Endodermal cell (in vitro differentiated cells): ENCODE data around the gene ZBTB45. TPM values are rescaled to one million over a fixed set of nuclear protein-coding genes. Genes with fewer than 3 reads are reported as not detected.

ENCODE experiments used
- DNase-seq: peaks from one replicate; pipeline ENCODE4 v3.0.0-alpha.2; 2017
- H3K27ac ChIP-seq: 2 replicates; pipeline ENCODE4 v1.5.1; 2013; ENCODE audit warnings: mild to moderate bottlenecking, low read depth, low read length, moderate library complexity
- H3K27me3 ChIP-seq: 2 replicates; pipeline ENCODE4 v1.6.1; 2013; ENCODE audit warnings: mild to moderate bottlenecking, low read length, moderate library complexity; ENCODE audit not compliant: insufficient read depth, control insufficient read depth, poor library complexity, severe bottlenecking
- H3K36me3 ChIP-seq: 2 replicates; pipeline ENCODE4 v1.7.0; 2013; ENCODE audit warnings: mild to moderate bottlenecking, low read length, moderate library complexity; ENCODE audit not compliant: control insufficient read depth, insufficient read depth
- H3K4me1 ChIP-seq: one replicate; pipeline ENCODE4 v1.7.0; 2013; ENCODE audit warnings: low read length; ENCODE audit not compliant: control insufficient read depth, insufficient read depth
- H3K4me3 ChIP-seq: 2 replicates; pipeline ENCODE4 v1.5.1; 2013; ENCODE audit warnings: mild to moderate bottlenecking, low read length, moderate library complexity
- H3K9ac ChIP-seq: 2 replicates; pipeline ENCODE4 v1.6.1; 2013; ENCODE audit warnings: mild to moderate bottlenecking, low read length, moderate library complexity; ENCODE audit not compliant: poor library complexity, severe bottlenecking; ENCODE audit errors: extremely low read depth
- H3K9me3 ChIP-seq: 2 replicates; pipeline ENCODE4 v1.6.1; 2013; ENCODE audit warnings: mild to moderate bottlenecking, low read length, moderate library complexity; ENCODE audit not compliant: control insufficient read depth
- H3K27ac Mint-ChIP-seq: 2 replicates; pipeline ENCODE4 v1.8.0; 2020; ENCODE audit warnings: mixed read lengths
- H3K27me3 Mint-ChIP-seq: 2 replicates; pipeline ENCODE4 v1.8.0; 2021; ENCODE audit warnings: mild to moderate bottlenecking, mixed read lengths; ENCODE audit not compliant: insufficient read depth
- H3K36me3 Mint-ChIP-seq: 2 replicates; pipeline ENCODE4 v1.8.0; 2020; ENCODE audit warnings: low read depth, mixed read lengths
- H3K4me1 Mint-ChIP-seq: 2 replicates; pipeline ENCODE4 v1.8.0; 2020; ENCODE audit warnings: mixed read lengths
- H3K4me3 Mint-ChIP-seq: 2 replicates; pipeline ENCODE4 v1.8.0; 2020; ENCODE audit warnings: mild to moderate bottlenecking, moderate library complexity, mixed read lengths
- H3K9me3 Mint-ChIP-seq: 2 replicates; pipeline ENCODE4 v1.8.0; 2020; ENCODE audit warnings: mild to moderate bottlenecking, mixed read lengths
- WGBS, 2 experiments: methylation state at CpG; one replicate each; pipeline versions ENCODE4 v1.1.5 to v1.1.7; 2013; ENCODE audit warnings: missing lambda C conversion rate in 2 of 2, mixed read lengths in 1 of 2; ENCODE audit not compliant: insufficient coverage in 1 of 2, insufficient read length in 1 of 2; 5-methylcytosine and 5-hydroxymethylcytosine counted together
- total RNA-seq, 2 donors: library from RNA; stranded (reverse); fragmentation: NEBNext Ultra II Directional in 1 of 2; extraction: Animal tissue kit (Norgen Biotek cat#: 25700) in 1 of 2; gene quantifications; 2 replicates in 1 of 2; 3 replicates in 1 of 2; pipeline ENCODE4 v1.2.1, GENCODE V29; 2021
- TF ChIP-seq, protein P1 (sequence below): fragments of 200-600 bp; sonication (generic); conservative IDR thresholded peaks from 2 replicates; pipeline ENCODE4 v1.5.0; 2021; ENCODE audit warnings: antibody characterized with exemption, mild to moderate bottlenecking

Gene ZBTB45
- total RNA-seq, 2 donors from 2014 or later, result 19.0 to 19.4 TPM

DNA sequence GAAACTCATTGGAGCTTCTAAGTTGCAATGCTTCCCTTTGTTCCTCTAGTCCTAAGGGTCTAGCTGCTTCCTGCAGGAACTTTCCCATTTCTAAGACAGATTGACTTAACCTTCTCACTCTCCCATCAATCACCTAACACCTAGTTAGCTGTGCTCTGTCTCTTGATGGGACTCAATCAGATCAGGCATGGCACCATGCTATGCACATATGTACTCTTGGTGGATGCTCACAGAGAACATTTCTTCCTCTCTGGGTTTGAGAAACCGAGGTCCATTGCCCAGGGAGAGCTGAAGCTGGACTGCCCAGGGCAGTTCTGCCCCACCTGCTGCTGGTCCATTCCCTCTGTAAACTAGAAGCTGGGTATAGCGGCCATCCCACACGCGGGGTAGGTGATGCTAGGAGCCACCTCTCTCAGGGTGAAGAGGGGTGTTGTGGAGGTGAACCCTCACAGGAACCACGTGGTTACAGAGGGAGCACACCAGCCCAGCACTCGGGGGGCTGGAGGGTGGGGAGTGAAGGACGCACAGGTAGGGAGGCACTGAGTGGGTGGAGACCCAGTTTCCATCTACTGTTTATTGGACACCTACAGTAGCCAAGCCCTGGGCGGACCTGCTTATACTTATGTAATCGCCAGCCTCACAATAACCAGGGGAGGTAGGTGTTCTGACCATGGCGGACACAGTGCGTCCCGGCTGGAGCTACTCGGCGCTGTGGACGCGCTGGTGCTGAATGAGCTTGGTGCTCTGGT, 41.9 kb upstream of the ZBTB45 start:
- DNase-seq, result no peak
- Mint-ChIP-seq H3K36me3 (peaks cover 16% of the 10 kb centered on the region), H3K27me3 (peaks cover 2% of the 10 kb centered on the region), H3K4me3 (no peak overlapping the region), H3K4me1 (peaks cover 5% of the 10 kb centered on the region), H3K9me3 (no peaks in the 10 kb centered on the region), H3K27ac (no peak overlapping the region)
- Histone ChIP-seq H3K9ac (no peak overlapping the region), H3K27ac (no peak overlapping the region), H3K4me3 (no peak overlapping the region), H3K4me1 (no peaks in the 10 kb centered on the region), H3K27me3 (peaks cover 6% of the 10 kb centered on the region), H3K36me3 (peaks cover 10% of the 10 kb centered on the region), H3K9me3 (no peaks in the 10 kb centered on the region)
- 96% methylated on average over 12 to 16 of the region's 16 CpGs for WGBS, 2 experiments
- TF ChIP-seq, protein P1, sequence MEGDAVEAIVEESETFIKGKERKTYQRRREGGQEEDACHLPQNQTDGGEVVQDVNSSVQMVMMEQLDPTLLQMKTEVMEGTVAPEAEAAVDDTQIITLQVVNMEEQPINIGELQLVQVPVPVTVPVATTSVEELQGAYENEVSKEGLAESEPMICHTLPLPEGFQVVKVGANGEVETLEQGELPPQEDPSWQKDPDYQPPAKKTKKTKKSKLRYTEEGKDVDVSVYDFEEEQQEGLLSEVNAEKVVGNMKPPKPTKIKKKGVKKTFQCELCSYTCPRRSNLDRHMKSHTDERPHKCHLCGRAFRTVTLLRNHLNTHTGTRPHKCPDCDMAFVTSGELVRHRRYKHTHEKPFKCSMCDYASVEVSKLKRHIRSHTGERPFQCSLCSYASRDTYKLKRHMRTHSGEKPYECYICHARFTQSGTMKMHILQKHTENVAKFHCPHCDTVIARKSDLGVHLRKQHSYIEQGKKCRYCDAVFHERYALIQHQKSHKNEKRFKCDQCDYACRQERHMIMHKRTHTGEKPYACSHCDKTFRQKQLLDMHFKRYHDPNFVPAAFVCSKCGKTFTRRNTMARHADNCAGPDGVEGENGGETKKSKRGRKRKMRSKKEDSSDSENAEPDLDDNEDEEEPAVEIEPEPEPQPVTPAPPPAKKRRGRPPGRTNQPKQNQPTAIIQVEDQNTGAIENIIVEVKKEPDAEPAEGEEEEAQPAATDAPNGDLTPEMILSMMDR, result no peak

DNA sequence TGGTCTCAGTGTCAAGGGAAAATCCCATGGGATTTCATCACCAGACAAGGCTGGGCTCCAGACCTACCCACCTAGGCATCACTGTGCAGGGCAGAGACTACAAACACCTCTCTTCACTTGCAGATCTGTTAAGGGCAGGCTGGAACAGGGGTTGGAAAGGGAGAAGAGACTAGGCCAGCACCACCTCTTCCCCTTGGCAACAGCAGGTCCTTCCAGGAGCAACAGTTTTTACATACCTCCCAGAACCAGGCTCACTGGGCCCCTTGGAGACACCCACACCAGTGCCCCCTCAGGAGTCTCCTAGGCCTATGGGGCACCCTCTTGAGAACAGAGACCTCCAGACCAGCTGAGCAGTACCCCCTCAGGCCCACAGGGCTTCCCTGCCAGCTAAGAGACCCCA, 41.3 kb upstream of the ZBTB45 start:
- H3K9me3 Mint-ChIP-seq, result no peaks in the 10 kb centered on the region
- Histone ChIP-seq H3K27ac (no peak overlapping the region), H3K36me3 (peaks cover 13% of the 10 kb centered on the region), H3K4me3 (no peak overlapping the region), H3K27me3 (peaks cover 6% of the 10 kb centered on the region), H3K9ac (no peak overlapping the region), H3K4me1 (no peaks in the 10 kb centered on the region), H3K9me3 (no peaks in the 10 kb centered on the region)
- H3K27ac Mint-ChIP-seq, result no peak overlapping the region
- H3K27me3 Mint-ChIP-seq, result peaks cover 2% of the 10 kb centered on the region
- no peak overlapping the region for H3K4me3 Mint-ChIP-seq
- H3K36me3 Mint-ChIP-seq, result peaks cover 19% of the 10 kb centered on the region
- H3K4me1 Mint-ChIP-seq, result peaks cover 11% of the 10 kb centered on the region
- DNase-seq, result no peak
- TF ChIP-seq, protein P1, result no peak

DNA sequence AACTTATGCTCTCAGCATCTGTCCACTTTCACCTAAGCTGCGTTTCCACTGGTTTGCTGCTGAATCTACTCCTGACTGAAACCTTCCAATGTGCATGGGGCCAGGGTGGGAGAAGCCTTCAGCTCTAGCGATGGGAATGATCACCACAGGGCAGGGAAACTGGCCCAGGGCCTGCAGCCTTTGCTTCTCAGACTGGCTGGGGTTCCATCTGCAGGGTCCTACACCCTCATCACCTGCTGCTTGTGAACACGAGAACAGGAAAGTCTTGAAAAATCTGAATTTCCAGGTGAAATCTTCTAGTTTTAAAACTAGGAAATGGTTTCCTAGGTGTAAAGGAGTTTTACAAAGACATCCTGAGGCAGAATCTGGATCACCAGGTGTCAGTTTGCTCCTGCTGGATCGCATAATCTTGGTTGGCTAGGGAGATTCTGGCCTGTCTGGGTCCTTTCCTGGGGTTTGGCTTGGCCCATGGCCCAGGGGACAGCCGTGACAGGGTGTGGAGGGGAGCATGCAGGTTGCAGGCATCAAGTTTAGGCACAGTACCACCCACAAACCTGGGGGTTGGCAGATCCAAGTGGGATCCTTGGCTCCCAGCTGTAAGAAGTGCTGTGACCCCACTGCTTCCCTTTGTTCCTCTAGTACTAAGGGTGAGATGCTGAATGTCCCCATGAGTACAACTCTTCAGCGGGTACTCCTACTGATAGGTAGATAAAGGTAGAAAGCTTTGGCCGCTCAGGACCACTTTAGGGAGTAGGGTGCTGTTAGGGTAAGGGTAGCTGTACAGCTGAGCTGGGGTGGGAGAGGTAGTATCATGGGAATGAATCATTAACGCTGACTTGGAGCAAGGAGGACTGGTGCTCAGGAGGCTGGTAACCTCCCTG, 40.6 kb upstream of the ZBTB45 start:
- no peak for DNase-seq
- H3K4me3 ChIP-seq, result peak overlapping the region; percentile 98
- H3K36me3 ChIP-seq, result peaks cover 18% of the 10 kb centered on the region
- no peaks in the 10 kb centered on the region for H3K4me1 ChIP-seq
- TF ChIP-seq, protein P1, result no peak
- Mint-ChIP-seq H3K36me3 (peaks cover 22% of the 10 kb centered on the region), H3K27ac (peak overlapping the region; percentile 99), H3K27me3 (peaks cover 2% of the 10 kb centered on the region), H3K4me1 (peaks cover 13% of the 10 kb centered on the region), H3K4me3 (peak overlapping the region; percentile 96), H3K9me3 (no peaks in the 10 kb centered on the region)
- 92 to 95% methylated on average over 7 to 8 of the region's 8 CpGs for WGBS, 2 experiments
- peak overlapping the region; percentile 77 for H3K27ac ChIP-seq
- peak overlapping the region; percentile 95 for H3K9ac ChIP-seq
- H3K27me3 ChIP-seq, result peaks cover 6% of the 10 kb centered on the region
- H3K9me3 ChIP-seq, result no peaks in the 10 kb centered on the region
